NCI-H2196 treated with DMSO at 0.1 percent for 48 hours (cell line): ENCODE data around the gene UCK2.

ENCODE experiments used
- DNase-seq: peaks from one replicate; lab custom pipeline; 2025; ENCODE audit not compliant: unreplicated experiment; lab: John Stamatoyannopoulos, UW

UCK2 gene

DNA sequence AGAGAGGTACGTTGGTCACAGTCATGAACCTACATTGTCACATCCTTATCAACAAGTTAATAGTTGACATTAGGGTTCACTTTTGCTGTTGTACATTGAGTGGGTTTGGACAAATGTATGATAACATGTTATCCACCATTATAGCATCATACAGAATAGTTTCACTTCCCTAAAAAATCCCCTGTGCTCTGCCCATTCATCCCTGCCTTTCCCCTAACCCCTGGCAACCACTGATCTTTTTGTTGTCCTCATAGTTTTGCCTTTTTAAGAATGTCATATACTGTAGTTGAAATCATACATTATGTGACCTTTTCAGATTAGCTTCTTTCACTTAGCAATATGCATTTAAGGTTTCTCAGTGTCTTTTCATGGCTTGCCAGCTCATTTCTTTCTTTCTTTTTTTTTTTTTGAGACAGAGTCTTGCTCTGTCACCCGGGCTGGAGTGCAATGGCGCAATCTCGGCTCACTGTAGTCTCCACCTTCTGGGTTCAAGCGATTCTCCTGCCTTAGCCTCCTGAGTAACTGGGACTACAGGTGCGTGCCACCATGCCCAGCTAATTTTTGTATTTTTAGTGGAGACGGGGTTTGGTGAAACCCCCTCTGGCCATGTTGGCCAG, 50.6 kb downstream of the UCK2 start:
- DNase-seq = no peak

DNA sequence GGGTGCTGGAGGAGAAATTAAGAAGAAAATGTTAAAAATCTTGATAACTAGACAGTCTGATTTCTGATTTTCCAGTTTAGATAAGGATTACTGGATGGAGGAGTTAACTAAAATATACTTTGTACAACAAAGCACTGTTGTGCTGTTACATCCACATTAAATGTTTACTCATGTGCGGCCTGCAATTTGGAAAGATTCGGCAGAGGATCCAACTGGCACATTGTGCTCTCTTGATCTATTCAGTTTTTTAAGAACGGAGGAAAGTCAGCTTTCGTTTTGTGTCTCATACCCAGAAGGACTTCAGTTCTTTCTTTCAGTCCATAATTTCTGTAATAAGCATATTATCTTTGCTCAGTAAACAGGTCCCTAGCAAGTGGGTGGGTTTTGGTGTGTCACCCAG, 52.5 kb downstream of the UCK2 start:
- DNase-seq = no peak

DNA sequence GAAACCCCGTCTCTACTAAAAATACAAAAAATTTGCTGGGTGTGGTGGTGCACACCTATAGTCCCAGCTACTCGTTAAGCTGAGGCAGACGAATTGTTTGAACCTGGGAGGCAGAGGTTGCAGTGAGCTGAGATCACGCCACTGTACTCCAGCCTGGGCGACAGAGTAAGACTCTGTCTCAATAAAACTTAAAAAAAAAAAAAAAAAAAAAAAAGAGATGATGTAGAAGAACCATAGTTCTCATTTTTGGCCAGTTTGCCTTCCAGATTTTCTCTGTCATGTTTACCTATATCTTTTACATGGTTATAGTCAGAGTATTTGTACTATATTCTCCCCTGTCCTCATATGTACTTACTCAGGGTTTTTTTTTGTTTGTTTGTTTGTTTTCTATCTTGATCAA, 53.6 kb downstream of the UCK2 start:
- no peak for DNase-seq

DNA sequence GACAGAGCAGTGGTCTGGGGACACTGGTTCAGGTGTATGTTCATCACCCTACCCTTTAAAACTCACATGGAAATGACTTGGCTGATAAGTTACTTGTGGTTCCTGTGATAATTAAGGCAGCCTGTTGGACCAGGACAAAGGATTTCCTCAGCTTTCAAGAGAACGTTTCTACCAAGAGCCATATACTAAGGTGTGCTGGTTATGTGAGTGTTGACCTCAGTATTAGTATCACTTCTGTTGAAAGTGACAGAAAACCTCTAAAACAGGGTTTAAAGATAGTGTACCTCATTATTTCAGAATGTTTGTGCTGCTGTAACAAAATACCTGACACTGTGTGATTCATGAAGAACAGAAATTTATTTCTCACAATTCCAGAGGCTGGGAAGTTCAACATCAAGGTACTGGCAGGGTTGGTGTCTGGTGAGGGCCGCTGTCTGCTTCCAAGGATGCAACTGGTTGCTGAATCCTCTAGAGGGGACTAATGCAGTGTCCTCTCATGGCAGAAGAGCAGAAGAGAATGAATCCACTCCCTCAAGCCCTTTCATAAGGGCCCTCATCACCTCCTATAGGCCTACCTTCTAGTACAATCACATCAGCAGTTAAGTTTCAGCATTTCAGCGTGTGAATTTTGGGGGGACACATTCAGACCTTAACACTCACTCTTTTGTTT, 54.9 kb downstream of the UCK2 start:
- DNase-seq = no peak

DNA sequence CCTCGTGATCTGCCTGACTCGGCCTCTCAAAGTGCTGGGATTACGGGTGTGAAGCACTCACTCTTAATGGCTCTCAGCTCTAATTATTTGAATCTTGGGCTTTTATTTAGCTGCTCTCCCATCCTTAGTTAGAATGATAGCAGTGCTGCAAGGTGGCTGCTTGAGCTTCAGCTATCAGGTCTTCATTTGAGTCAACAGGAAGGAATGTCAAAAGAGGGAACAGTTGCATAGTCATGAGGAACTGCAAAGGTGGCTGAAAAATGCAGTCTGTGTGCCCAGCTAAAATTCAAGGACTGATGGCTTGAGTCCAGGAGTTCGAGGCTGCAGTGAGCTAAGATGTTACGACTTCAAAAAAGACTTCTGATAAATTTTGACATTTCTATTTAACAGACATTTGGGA, 55.6 kb downstream of the UCK2 start:
- DNase-seq = no peak

DNA sequence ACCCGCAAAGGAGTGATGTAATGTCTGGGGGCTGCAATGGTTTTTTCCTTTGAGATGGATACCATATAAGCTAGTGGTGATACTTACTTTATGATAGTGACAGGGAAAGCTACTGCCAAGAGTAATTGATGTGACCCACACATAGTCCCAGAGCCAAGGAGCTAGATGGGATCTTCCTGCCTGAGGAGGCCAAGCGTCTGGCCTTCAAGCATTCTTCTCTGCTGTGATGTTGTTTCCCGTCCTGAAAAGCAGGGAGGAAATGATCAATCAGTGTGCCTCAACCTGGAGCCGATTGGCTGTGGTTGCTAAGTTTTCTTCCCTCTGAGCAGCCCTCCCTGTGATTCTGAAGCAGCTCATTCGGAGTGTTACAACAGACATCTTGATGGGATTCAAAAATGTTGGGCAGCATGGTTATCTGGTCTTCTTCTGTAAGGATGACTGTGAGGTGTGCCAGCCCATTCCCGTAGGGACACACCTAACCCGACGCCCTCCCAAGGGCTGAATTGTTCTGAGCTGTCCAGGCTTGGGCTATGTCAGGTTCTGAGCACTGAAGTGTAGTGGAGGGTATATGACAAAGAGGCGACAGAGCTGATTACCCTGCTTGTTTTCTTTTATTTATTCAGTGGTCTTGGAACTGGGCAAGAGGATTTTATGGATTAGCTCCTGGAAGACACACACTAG, 56.7 kb downstream of the UCK2 start:
- DNase-seq = no peak

DNA sequence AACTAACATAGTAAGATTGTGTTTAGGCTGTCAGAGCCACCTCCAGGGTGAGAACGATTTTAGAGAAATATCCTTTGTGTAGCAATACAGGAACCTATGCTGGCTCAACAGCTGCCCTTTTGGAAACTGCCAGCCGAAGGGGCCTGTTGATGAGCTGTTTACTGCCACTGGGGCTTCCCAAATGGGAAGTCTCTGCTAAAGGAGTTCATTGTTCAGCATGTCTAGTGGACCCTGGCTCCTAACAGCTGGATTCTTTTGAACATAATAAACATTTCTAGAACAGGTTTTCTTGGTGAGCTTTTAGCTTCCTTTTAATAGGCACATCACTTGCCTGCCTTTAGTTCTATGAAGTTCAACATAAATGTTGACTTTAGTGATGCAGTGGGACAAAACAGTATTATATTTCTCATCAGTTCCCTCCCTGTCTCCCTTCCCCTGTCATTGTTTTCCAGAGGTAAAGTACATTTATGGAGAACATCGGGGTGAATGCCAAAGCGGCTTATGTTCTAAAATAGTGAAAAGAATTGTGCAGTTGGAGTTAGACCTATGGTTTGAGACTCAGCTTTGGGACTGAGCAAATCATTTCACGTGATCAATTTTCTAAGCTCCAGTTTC, 57.4 kb downstream of the UCK2 start:
- DNase-seq = no peak

DNA sequence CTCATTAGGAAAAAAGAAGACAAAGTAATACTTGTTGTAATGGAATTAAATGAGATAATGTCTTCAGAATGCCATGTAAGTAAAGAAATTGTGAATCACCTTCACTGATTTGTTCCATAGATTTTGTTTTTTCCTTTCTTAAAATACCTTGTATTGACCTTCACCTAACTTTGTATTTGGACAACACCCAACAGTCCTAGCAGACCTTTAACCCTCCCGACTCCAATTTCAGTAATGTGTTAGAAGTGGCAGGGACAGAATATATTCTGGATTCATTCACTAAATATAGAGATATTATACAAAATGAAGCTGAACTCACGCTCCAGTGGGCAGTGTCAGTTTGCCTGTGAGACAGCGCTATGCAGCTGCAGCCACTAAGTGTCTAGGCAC, 57.9 kb downstream of the UCK2 start:
- DNase-seq = no peak

GRCh38 chr1:165886193-165886592, 58.8 kb downstream of the UCK2 start:
- no peak for DNase-seq

DNA sequence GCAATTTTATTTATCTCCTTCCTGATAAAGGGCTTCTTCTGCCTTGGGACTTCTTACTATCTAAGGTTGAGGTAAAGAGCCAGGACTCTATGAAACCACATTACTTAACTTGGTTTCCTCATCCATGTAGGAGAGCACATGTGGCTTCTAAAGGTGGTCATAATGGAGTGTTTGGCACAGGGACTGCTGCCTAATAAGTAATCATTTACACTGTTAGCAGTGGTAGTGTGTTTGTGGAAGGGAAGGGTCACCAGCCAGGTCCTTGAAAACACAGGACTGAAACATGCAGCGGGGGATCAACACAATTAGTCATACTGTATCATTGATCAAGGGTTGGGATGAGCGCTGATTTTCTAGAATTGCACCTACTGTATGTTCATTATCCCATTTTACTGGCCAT, 59.6 kb downstream of the UCK2 start:
- no peak for DNase-seq

GRCh38 chr1:165887877-165888551, 60.6 kb downstream of the UCK2 start:
- DNase-seq = no peak

DNA sequence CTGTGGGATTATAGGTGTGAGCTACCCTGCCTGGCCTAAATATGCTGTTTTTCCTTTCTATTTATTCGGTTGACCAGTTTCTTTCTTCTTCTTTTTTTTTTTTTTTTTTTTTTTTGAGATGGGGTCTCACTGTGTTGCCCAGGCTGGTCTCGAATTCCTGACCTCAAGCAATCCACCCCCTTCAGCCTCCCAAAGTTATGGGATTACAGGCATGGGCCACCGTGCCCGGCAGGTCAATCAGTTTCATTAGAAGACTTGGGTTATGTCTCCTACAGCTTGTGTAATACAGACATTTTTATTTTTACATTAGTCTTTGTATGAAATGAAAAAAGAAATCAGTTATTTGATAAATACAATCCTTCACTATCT, 61.1 kb downstream of the UCK2 start:
- no peak for DNase-seq

DNA sequence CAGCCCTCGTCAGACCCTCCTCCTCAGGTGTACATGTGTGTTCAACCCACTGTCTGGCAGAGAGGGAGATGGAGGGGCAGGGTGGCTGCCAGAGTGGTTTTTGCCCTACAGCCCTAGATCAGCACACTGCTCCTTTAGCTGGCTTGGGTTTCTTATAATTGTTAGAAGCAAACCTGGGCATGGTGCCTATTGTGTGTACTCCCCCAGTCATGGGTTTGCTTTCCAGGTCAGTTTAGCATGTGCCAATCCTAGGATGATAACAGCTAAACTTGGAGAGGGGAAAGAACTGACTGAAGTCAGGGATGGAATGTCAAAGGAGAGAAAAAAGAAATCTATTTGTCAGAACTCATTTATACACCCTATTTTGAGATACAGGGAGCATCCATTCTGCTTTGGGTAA, 63.3 kb downstream of the UCK2 start:
- no peak for DNase-seq

DNA sequence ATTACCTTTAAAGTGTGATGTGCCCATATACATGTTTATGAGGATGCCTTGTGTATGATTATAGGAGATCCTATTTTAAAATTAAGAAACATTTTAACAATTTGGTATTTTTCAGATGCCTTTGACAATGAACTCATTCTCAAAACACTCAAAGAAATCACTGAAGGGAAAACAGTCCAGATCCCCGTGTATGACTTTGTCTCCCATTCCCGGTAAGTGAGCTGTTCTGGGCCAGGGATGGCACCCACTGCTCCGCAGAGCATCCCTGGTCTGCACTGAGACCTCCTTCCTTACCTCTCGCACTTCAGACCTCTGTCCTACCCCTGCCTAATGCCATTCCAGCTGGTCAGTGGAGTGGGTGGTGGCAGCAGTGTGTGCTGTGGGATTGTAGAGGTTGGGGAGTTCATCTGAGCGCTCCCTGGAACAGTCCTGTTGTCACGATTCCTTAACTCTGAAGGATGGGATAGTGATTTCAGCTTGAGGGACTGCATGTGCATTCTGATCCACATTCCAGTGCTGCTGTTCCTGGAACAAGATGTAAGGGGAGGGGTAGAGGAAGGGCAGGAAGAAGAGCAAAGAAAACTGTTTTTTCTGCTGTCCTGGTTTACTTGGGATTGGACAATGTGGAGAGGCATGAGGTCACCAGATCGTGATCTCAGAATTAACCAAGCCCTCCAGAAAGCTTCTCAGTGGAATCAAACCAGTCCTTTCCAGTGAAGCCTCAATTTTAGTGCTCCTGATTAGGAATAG, 63.9 kb downstream of the UCK2 start:
- no peak for DNase-seq

GRCh38 chr1:165892935-165893334, 65.5 kb downstream of the UCK2 start:
- no peak for DNase-seq

- DNase-seq = no peak
Observed at GRCh38 chr1:165893507-165893906, 66.1 kb downstream of the UCK2 start.

DNA sequence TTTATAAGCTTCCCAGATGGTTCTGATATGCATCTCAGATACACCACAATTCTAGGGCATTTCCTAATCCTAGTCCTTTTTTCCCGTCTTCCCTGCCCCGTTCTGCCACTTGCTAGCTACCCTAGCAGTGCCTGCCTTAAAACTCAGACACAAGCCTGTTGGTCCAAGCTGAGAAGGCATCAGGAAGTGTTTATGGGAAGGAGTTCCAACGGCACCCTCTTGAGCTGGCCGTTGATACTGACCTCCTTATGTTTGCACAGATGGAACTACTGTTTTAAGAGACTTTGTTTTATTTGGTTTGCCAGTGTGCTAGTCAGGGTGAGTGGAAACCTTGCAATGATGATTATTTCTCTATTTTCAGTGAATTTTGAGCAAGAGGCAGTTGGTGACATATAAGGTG, 67.2 kb downstream of the UCK2 start:
- DNase-seq = no peak

DNA sequence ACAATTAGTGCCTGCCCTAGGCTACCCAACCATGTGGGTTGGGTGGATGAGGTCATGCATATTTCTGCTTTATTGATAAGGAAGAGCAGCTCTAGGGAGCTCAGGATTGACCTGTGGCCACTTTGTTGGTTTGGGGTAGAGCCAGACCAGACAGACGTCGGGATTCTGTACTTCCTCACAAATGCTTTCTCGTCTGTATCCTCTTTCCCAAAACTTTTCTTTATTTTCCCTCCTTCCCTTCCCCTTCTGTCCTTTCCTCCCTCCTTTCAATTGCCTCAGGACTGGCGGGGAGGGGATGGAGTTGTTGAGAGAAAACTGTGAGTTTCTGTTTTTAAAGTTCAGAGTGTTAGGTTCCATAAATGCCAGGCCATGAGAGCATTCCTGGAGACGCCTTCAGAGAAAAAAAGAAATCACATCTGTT, 68.0 kb downstream of the UCK2 start:
- no peak for DNase-seq

- DNase-seq = no peak
Observed at GRCh38 chr1:165896277-165896676, 68.9 kb downstream of the UCK2 start.

DNA sequence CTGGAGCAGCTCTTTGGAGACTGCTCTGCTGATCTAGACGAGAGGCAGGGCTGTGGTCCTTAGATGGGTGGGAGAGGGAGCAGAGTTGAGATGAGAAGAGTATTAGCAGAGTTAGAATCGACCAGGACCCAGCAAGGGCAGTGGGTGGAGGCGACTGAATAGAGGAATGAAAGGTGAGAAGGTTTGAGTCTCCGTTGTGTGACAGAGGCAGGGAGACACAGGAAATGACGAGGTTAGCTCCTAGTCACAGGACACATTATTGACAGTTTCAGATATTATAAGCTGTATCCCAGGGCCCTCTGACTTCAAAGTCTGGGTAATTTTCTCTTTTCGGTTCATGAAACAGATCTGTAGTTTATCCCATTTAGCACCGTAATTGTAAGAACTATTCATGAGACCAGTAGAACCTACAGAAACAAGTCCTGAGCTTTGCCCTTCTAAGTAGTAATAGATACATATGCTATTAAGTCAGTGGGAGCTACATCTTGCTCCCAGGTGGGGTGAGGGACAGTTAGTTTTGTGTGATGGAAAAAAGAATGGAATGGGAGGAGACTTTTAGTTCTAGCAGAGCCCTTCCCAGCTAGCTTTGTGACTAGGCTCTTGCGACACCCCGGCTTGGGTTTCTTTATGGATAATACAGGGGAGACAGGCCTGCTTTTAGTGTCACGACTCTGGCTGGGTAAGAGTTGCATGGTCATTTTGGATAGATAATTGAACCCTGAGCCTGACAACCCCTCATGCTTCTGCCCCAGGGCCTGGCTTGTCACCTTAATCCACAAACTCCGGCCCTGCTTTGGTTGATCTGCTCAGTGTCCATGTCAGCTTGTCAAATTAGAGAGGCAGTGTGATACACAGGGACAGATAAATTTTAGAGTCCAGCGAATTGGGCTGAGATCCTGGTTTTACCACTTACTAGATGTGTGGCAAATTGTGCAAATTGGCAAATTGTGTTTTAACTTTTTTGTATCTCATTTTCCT, 70.2 kb downstream of the UCK2 start:
- no peak for DNase-seq
